RWPE2 (cell line): ENCODE data around the gene ABCB1.

Experiments used
- ATAC-seq: fragments of 200-7000 bp; cut with Tn5 transposase; 3 replicates; pipeline ENCODE4 v1.9.1; 2021; ENCODE audit warnings: low read depth
- DNase-seq: peaks from one replicate; pipeline ENCODE4 v3.0.0-alpha.2; 2020; ENCODE audit warnings: low spot score
- H3K27ac ChIP-seq: fragments of 450-650 bp; 2 replicates; pipeline ENCODE4 v1.5.1; 2017; ENCODE audit warnings: mild to moderate bottlenecking; ENCODE audit not compliant: poor library complexity, severe bottlenecking
- H3K27me3 ChIP-seq: fragments of 250-450 bp; sonication (Bioruptor Pico); 2 replicates; pipeline ENCODE4 v1.5.1; 2021; ENCODE audit warnings: mild to moderate bottlenecking, moderate library complexity; ENCODE audit not compliant: insufficient read depth, poor library complexity, severe bottlenecking
- H3K36me3 ChIP-seq: fragments of 250-450 bp; sonication (Bioruptor Pico); 2 replicates; pipeline ENCODE4 v1.5.1; 2020; ENCODE audit warnings: low read depth, mild to moderate bottlenecking, moderate library complexity
- H3K4me1 ChIP-seq: fragments of 250-450 bp; sonication (Bioruptor Pico); 2 replicates; pipeline ENCODE4 v1.5.1; 2021; ENCODE audit warnings: mild to moderate bottlenecking, moderate library complexity; ENCODE audit not compliant: insufficient read depth, poor library complexity, severe bottlenecking
- H3K4me3 ChIP-seq: fragments of 250-450 bp; sonication (Bioruptor Pico); 2 replicates; pipeline ENCODE4 v1.5.1; 2021; ENCODE audit warnings: mild to moderate bottlenecking, moderate library complexity; ENCODE audit not compliant: severe bottlenecking
- H3K9me3 ChIP-seq: fragments of 250-450 bp; sonication (Bioruptor Pico); 2 replicates; pipeline ENCODE4 v1.5.1; 2021; ENCODE audit warnings: mild to moderate bottlenecking, moderate library complexity; ENCODE audit not compliant: severe bottlenecking
- CTCF ChIP-seq: fragments of 450-650 bp; IDR thresholded peaks from one replicate; pipeline ENCODE4 v1.5.1; 2017; ENCODE audit warnings: mild to moderate bottlenecking, moderate library complexity; ENCODE audit not compliant: poor library complexity, severe bottlenecking

ABCB1 gene

DNA sequence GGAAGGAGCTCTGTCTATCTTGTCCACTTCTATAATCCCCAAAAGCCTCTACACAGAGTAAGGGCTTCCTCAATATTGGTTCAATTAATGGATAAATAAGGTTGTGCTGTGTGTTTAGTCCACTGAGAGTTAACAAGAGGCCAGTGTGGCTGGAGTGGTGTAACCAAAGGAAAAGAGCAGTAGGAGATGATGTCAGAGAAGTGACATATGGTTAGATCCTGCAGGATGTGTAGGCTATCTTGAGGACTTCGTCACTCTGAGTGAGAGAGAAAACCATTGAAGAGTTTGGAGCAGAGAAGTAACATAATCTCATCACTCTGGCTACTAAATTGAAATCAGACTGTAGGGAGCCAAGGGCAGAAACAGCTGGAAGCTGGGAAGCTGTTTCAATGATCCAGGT is 14.5 kb upstream of the ABCB1 start:
- no peak for TF ChIP-seq CTCF
- Histone ChIP-seq H3K4me3 (no peak overlapping the region), H3K4me1 (no peaks in the 10 kb centered on the region), H3K36me3 (no peaks in the 10 kb centered on the region), H3K27ac (no peak overlapping the region), H3K27me3 (no peaks in the 10 kb centered on the region), H3K9me3 (no peaks in the 10 kb centered on the region)
- no peak for DNase-seq
- no peak for ATAC-seq

DNA sequence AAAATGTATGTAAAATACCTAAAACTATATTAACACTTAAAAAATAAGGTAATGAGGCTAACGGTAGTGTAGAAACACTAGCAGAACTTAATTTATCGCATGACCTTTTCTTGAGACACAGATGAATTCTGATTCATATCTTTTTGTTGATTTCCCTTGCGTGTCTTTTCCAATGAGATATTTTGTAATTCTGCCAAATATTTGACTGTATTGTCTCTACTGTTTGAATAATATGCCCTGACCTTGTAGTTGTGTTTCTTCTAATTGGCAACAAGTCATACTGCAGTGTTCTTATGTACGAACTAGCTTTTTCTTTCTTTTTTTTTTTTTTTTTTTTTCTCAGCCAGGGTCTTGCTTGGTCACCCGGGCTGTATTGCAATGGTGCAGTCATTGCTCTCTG is 9.2 kb upstream of the ABCB1 start:
- no peak for DNase-seq
- no peak for ATAC-seq
- H3K9me3 ChIP-seq, result no peaks in the 10 kb centered on the region
- H3K36me3 ChIP-seq, result no peaks in the 10 kb centered on the region
- no peak overlapping the region for H3K27ac ChIP-seq
- no peaks in the 10 kb centered on the region for H3K4me1 ChIP-seq
- H3K4me3 ChIP-seq, result no peak overlapping the region
- H3K27me3 ChIP-seq, result peaks cover 4% of the 10 kb centered on the region
- TF ChIP-seq CTCF, result no peak

DNA sequence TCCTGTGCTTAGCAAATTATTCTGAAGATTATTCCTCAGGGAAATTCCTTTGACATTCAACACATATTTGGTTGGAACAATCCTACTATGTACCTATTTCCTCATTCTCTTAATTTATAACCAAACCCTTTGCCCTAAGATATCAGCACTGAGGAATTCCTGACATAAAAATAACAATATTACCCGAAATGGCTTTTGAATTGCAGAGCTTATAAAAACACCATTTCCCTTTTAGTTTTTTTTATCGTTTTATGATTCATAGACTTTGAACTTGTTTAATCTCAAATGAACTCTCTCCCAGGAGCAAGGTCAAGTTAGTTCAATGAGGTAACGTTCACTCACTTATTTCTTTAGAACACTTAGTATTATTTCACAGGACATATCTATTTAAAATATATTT is 7.7 kb upstream of the ABCB1 start:
- no peak for DNase-seq
- no peak overlapping the region for H3K27ac ChIP-seq
- H3K9me3 ChIP-seq, result no peaks in the 10 kb centered on the region
- H3K36me3 ChIP-seq, result no peaks in the 10 kb centered on the region
- ATAC-seq, result no peak
- peaks cover 7% of the 10 kb centered on the region for H3K27me3 ChIP-seq
- no peak for TF ChIP-seq CTCF
- no peaks in the 10 kb centered on the region for H3K4me1 ChIP-seq
- no peak overlapping the region for H3K4me3 ChIP-seq

- Histone ChIP-seq H3K4me3 (no peak overlapping the region), H3K27ac (no peak overlapping the region), H3K4me1 (no peaks in the 10 kb centered on the region), H3K27me3 (peaks cover 36% of the 10 kb centered on the region), H3K36me3 (no peaks in the 10 kb centered on the region), H3K9me3 (no peaks in the 10 kb centered on the region)
- no peak for TF ChIP-seq CTCF
- ATAC-seq, result no peak
- no peak for DNase-seq
These were observed 3.6 kb upstream of the ABCB1 start for GRCh38 chr7:87604264-87604663.

- no peak for DNase-seq
- Histone ChIP-seq H3K4me3 (no peak overlapping the region), H3K27me3 (peaks cover 62% of the 10 kb centered on the region)
These were observed 1.3 kb downstream of the ABCB1 start for GRCh38 chr7:87599336-87599735.

More at GRCh38 chr7:87599336-87599735, 1.3 kb downstream of the ABCB1 start:
- Histone ChIP-seq H3K4me1 (no peaks in the 10 kb centered on the region), H3K36me3 (no peaks in the 10 kb centered on the region), H3K9me3 (no peaks in the 10 kb centered on the region), H3K27ac (no peak overlapping the region)
- no peak for TF ChIP-seq CTCF
- no peak for ATAC-seq
